OCI-LY7 (cell line): ENCODE data around the gene CTBP2. TPM values are rescaled to one million over a fixed set of nuclear protein-coding genes. Genes with fewer than 3 reads are reported as not detected.

Experiments
- BruUV-seq: library from RNA; stranded (reverse); fragments of 400-500 nt; replicated peaks from 2 replicates; lab custom pipeline; 2021; lab: Mats Ljungman, UMichigan
- CTCF ChIA-PET: fragments of 300-600 bp; sonication (Branson Sonifier 250); formaldehyde crosslinking; loops from one replicate; lab custom pipeline; 2022; ENCODE audit warnings: antibody characterized with exemption; ENCODE audit not compliant: unreplicated experiment; lab: Charles Lee
- POLR2A ChIA-PET: fragments of 300-600 bp; sonication (Branson Sonifier 250); formaldehyde crosslinking; loops from one replicate; lab custom pipeline; 2022; ENCODE audit warnings: antibody characterized with exemption; lab: Charles Lee
- DNase-seq: peaks from one replicate; pipeline ENCODE4 v3.0.0-alpha.2; 2015; ENCODE audit warnings: low spot score
- H2AFZ ChIP-seq: fragments of 200-600 bp; sonication (generic), shearing (Covaris generic); 2 replicates; pipeline ENCODE4 v1.6.1; 2014; ENCODE audit warnings: mild to moderate bottlenecking, antibody characterized with exemption, low read length, moderate library complexity
- H3K27ac ChIP-seq: fragments of 200-600 bp; sonication (generic); 2 replicates; pipeline ENCODE4 v1.5.1; 2014; ENCODE audit warnings: mixed run types, low read depth, mild to moderate bottlenecking, moderate library complexity, low read length, inconsistent platforms; ENCODE audit not compliant: poor library complexity, severe bottlenecking
- H3K36me3 ChIP-seq: fragments of 200-600 bp; sonication (generic); 2 replicates; pipeline ENCODE4 v1.6.1; 2014; ENCODE audit warnings: mild to moderate bottlenecking, antibody characterized with exemption, low read length, moderate library complexity, mixed read lengths; ENCODE audit not compliant: insufficient read depth
- H3K4me1 ChIP-seq: fragments of 200-600 bp; sonication (generic); 2 replicates; pipeline ENCODE4 v1.5.1; 2014; ENCODE audit warnings: mild to moderate bottlenecking, low read length; ENCODE audit not compliant: insufficient read depth, poor library complexity, severe bottlenecking
- H3K4me2 ChIP-seq: fragments of 200-600 bp; sonication (generic); 2 replicates; pipeline ENCODE4 v1.6.1; 2014; ENCODE audit warnings: mild to moderate bottlenecking, low read length
- H3K4me3 ChIP-seq: fragments of 200-600 bp; sonication (generic); 2 replicates; pipeline ENCODE4 v1.5.1; 2014; ENCODE audit warnings: mild to moderate bottlenecking, low read depth, low read length; ENCODE audit not compliant: poor library complexity, severe bottlenecking
- H3K79me2 ChIP-seq: fragments of 200-600 bp; sonication (generic); 2 replicates; pipeline ENCODE4 v1.6.1; 2016; ENCODE audit warnings: low read depth, mild to moderate bottlenecking, low read length, moderate library complexity, mixed read lengths; ENCODE audit not compliant: insufficient read depth
- H3K9me2 ChIP-seq: fragments of 200-600 bp; sonication (generic); 2 replicates; pipeline ENCODE4 v1.6.1; 2016; ENCODE audit warnings: mild to moderate bottlenecking, low read length, mixed read lengths; ENCODE audit not compliant: insufficient read depth
- H3K9me3 ChIP-seq: fragments of 200-600 bp; sonication (generic); 2 replicates; pipeline ENCODE4 v1.6.1; 2014; ENCODE audit warnings: mild to moderate bottlenecking, mixed run types, low read length, mixed read lengths
- H4K20me1 ChIP-seq: fragments of 200-600 bp; sonication (generic); 2 replicates; pipeline ENCODE4 v1.6.1; 2014; ENCODE audit warnings: mild to moderate bottlenecking, antibody characterized with exemption, low read length, moderate library complexity, mixed read lengths; ENCODE audit not compliant: insufficient read depth
- EZH2phosphoT487 ChIP-seq: fragments of 200-600 bp; sonication (generic); IDR thresholded peaks from 2 replicates; pipeline ENCODE4 v1.6.1; 2018; ENCODE audit warnings: low read depth, borderline replicate concordance, mild to moderate bottlenecking, mixed run types, antibody characterized with exemption, low read length, moderate library complexity, mixed read lengths
- intact Hi-C: fragments of 100-400 bp; cut with micrococcal nuclease; formaldehyde crosslinking; loops from one replicate; pipeline ENCODE4 v1.10.0; 2022; ENCODE audit not compliant: unreplicated experiment
- total RNA-seq, 2 experiments: library from RNA; depleted of rRNA in 1 of 2; stranded (reverse); fragments of >200 nt in 1 of 2; shearing (Covaris generic) in 1 of 2; gene quantifications; 2 replicates each; pipeline ENCODE4 v1.2.3, GENCODE V29; 2014 to 2022
- TF ChIP-seq, protein P1 (sequence below): fragments of 200-600 bp; sonication (generic); conservative IDR thresholded peaks from 2 replicates; pipeline ENCODE4 v1.5.1; 2014; ENCODE audit warnings: mild to moderate bottlenecking, antibody characterized with exemption, low read length, moderate library complexity, mixed read lengths

CTBP2 gene
- total RNA-seq, 2 experiments from 2014 or later: not detected

GRCh38 chr10:125096371-125096770 lies 64.0 kb downstream of the CTBP2 start:
- no peaks in the 10 kb centered on the region for H3K9me3 ChIP-seq
- intact Hi-C loops: no loop called here
- POLR2A ChIA-PET: interaction anchor here (1.2 kb wide), 1 partner anchor 9 kb away, joined by 8 read pairs; no protein-coding TSS in a partner anchor
- no peaks in the 10 kb centered on the region for H3K9me2 ChIP-seq
- BruUV-seq: no TSS peak
- H3K79me2 ChIP-seq: no peaks in the 10 kb centered on the region
- no peak overlapping the region for H2AFZ ChIP-seq
- no peak overlapping the region for H3K27ac ChIP-seq
- H3K36me3 ChIP-seq: no peaks in the 10 kb centered on the region
- TF ChIP-seq, protein P1, sequence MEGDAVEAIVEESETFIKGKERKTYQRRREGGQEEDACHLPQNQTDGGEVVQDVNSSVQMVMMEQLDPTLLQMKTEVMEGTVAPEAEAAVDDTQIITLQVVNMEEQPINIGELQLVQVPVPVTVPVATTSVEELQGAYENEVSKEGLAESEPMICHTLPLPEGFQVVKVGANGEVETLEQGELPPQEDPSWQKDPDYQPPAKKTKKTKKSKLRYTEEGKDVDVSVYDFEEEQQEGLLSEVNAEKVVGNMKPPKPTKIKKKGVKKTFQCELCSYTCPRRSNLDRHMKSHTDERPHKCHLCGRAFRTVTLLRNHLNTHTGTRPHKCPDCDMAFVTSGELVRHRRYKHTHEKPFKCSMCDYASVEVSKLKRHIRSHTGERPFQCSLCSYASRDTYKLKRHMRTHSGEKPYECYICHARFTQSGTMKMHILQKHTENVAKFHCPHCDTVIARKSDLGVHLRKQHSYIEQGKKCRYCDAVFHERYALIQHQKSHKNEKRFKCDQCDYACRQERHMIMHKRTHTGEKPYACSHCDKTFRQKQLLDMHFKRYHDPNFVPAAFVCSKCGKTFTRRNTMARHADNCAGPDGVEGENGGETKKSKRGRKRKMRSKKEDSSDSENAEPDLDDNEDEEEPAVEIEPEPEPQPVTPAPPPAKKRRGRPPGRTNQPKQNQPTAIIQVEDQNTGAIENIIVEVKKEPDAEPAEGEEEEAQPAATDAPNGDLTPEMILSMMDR: no peak
- no peak for TF ChIP-seq EZH2phosphoT487
- no peak overlapping the region for H3K4me2 ChIP-seq
- no peak for DNase-seq
- no peak overlapping the region for H3K4me3 ChIP-seq
- H4K20me1 ChIP-seq: no peaks in the 10 kb centered on the region
- H3K4me1 ChIP-seq: no peaks in the 10 kb centered on the region
- CTCF ChIA-PET: no interaction called here

DNA sequence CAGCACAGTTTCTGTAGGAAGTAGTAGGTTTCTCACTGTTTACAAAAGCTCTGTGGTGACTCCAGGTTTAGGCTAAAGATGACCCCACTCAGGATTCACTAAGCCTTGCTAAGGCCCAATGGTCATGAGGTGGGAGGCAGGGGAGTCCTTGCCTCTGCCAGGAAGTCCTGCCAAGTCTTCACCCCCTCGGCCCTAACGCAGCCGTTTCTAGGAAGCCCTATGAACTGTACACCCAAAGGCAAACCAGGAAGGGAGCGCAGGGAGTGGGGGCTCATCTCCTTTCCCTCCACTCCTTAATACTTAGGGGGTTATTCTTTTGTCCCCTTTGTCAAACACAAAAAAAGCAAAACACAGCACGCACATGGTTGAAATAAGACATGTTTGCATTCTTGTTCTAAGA lies 64.6 kb downstream of the CTBP2 start:
- no TSS peak for BruUV-seq
- intact Hi-C loops: no loop called here
- Histone ChIP-seq H3K9me2 (no peaks in the 10 kb centered on the region), H3K4me1 (no peaks in the 10 kb centered on the region), H3K36me3 (no peaks in the 10 kb centered on the region), H4K20me1 (no peaks in the 10 kb centered on the region), H3K9me3 (no peaks in the 10 kb centered on the region), H3K4me3 (no peak overlapping the region), H3K27ac (no peak overlapping the region), H3K79me2 (no peaks in the 10 kb centered on the region), H2AFZ (no peak overlapping the region), H3K4me2 (no peak overlapping the region)
- TF ChIP-seq, protein P1: no peak
- TF ChIP-seq EZH2phosphoT487: no peak
- ChIA-PET POLR2A (no interaction called here), CTCF (no interaction called here)
- DNase-seq: no peak

DNA sequence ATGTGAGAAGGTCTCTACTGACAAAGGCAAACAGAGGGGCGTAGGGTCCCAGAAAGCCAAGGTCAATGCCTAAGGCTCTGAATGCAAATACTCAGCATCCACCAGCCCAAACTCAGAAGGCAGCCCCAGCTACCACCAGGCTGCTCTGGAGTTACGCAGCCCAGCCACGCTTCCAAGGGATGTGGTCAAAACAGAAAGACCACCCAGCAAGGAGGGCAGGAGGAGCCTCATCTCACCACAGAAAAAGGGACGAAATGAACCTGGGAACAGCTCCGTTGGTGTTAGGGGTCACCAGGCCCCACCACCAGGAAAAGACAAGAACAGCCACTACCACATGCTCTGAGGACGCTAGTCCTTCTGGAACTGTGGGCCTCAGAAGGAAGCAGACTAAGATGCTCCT lies 65.1 kb downstream of the CTBP2 start:
- H2AFZ ChIP-seq: no peak overlapping the region
- no peaks in the 10 kb centered on the region for H3K9me2 ChIP-seq
- H3K4me1 ChIP-seq: no peaks in the 10 kb centered on the region
- no peaks in the 10 kb centered on the region for H3K79me2 ChIP-seq
- ChIA-PET POLR2A (no interaction called here), CTCF (no interaction called here)
- no peak overlapping the region for H3K4me2 ChIP-seq
- H3K36me3 ChIP-seq: no peaks in the 10 kb centered on the region
- H3K27ac ChIP-seq: no peak overlapping the region
- no peak for DNase-seq
- BruUV-seq: no TSS peak
- H3K9me3 ChIP-seq: no peaks in the 10 kb centered on the region
- no peak overlapping the region for H3K4me3 ChIP-seq
- intact Hi-C loops: no loop called here
- TF ChIP-seq, protein P1: no peak
- TF ChIP-seq EZH2phosphoT487: no peak
- H4K20me1 ChIP-seq: no peaks in the 10 kb centered on the region
